GM12878 (cell line): Measurements from ENCODE around the gene YAF2. TPM values are rescaled to one million over a fixed set of nuclear protein-coding genes. Genes with fewer than 3 reads are reported as not detected.
A peak's percentile ranks its signal among the peaks of the same experiment; 100 is the strongest.

ENCODE experiments used
- ATAC-seq: fragments of 200-7000 bp; cut with Tn5 transposase; 3 replicates; pipeline ENCODE4 v1.9.1; 2020; ENCODE audit warnings: mild to moderate bottlenecking, moderate library complexity
- BruUV-seq: library from RNA; stranded (reverse); fragments of 400-500 nt; replicated peaks from 2 replicates; lab custom pipeline; 2021; lab: Mats Ljungman, UMichigan
- CTCF ChIA-PET: fragments of 300-600 bp; sonication (Branson Sonifier 250); formaldehyde crosslinking; extraction: SDS; loops from one replicate; lab custom pipeline; 2021; ENCODE audit warnings: inconsistent platforms; lab: Yijun Ruan, JAX
- POLR2A ChIA-PET: fragments of 350-600 bp; formaldehyde crosslinking; extraction: SDS; loops from one replicate; lab custom pipeline; 2021; ENCODE audit warnings: inconsistent platforms; lab: Charles Lee
- RAD21 ChIA-PET: fragments of 300-600 bp; sonication (Branson Sonifier 250); formaldehyde crosslinking; loops from one replicate; lab custom pipeline; 2023; ENCODE audit warnings: antibody characterized with exemption; ENCODE audit not compliant: unreplicated experiment; lab: Charles Lee
- SMC1A ChIA-PET: fragments of 300-600 bp; sonication (Branson Sonifier 250); formaldehyde crosslinking; loops from one replicate; lab custom pipeline; 2023; ENCODE audit not compliant: unreplicated experiment, uncharacterized antibody; lab: Charles Lee
- DNase-seq: peaks from one replicate; pipeline ENCODE4 v3.0.0-alpha.2; 2011; ENCODE audit warnings: low read depth, low spot score
- FAIRE-seq: peaks from 3 replicates; lab custom pipeline; 2011; peaks lifted over from hg19 to GRCh38; lab: Jason Lieb, UNC
- H2AFZ ChIP-seq: 2 replicates; pipeline ENCODE4 v1.6.0; 2011; ENCODE audit warnings: low read depth, low read length, control low read depth; ENCODE audit not compliant: control insufficient read depth
- H3K27ac ChIP-seq: 2 replicates; pipeline ENCODE4 v1.5.1; 2011; ENCODE audit warnings: control low read depth; ENCODE audit not compliant: control insufficient read depth, insufficient read depth
- H3K27me3 ChIP-seq, 2 experiments: replicated peaks in 1 of 2; 2 replicates each; pipeline versions ENCODE4 v1.6.0 to v1.6.1; 2011; ENCODE audit warnings: low read length in 1 of 2; ENCODE audit not compliant: control insufficient read depth in 2 of 2, insufficient read depth in 2 of 2
- H3K36me3 ChIP-seq, 2 experiments: 2 replicates each; pipeline ENCODE4 v1.5.1; 2011; ENCODE audit warnings: low read length in 1 of 2; ENCODE audit not compliant: control insufficient read depth in 2 of 2, insufficient read depth in 2 of 2
- H3K4me1 ChIP-seq: 2 replicates; pipeline ENCODE4 v1.6.1; 2011; ENCODE audit warnings: mild to moderate bottlenecking, low read length, moderate library complexity, mixed read lengths; ENCODE audit not compliant: control insufficient read depth, insufficient read depth
- H3K4me2 ChIP-seq: 2 replicates; pipeline ENCODE4 v1.6.0; 2011; ENCODE audit warnings: control low read depth; ENCODE audit not compliant: control insufficient read depth, insufficient read depth
- H3K4me3 ChIP-seq: fragments of 200-600 bp; sonication (generic); 2 replicates; pipeline ENCODE4 v1.5.1; 2016
- H3K79me2 ChIP-seq: 2 replicates; pipeline ENCODE4 v1.6.0; 2011; ENCODE audit warnings: low read length; ENCODE audit not compliant: control insufficient read depth, insufficient read depth
- H3K9ac ChIP-seq: 2 replicates; pipeline ENCODE4 v1.8.0; 2011; ENCODE audit warnings: low read length, control low read depth, mixed read lengths; ENCODE audit not compliant: control insufficient read depth, insufficient read depth
- H3K9me3 ChIP-seq: replicated peaks from 3 replicates; pipeline ENCODE4 v1.5.1; 2011; ENCODE audit warnings: mild to moderate bottlenecking, low read length; ENCODE audit not compliant: control insufficient read depth, insufficient read depth
- H4K20me1 ChIP-seq: 2 replicates; pipeline ENCODE4 v1.6.0; 2011; ENCODE audit not compliant: control insufficient read depth, insufficient read depth
- BACH1 ChIP-seq: fragments of 450-650 bp; IDR thresholded peaks from 2 replicates; pipeline ENCODE4 v1.6.1; 2017; ENCODE audit warnings: mild to moderate bottlenecking, borderline replicate concordance
- BCL11A ChIP-seq: IDR thresholded peaks from 2 replicates; pipeline ENCODE4 v1.6.1; 2011; ENCODE audit warnings: low read depth, low read length
- CHD1 ChIP-seq: IDR thresholded peaks from 2 replicates; pipeline ENCODE4 v1.6.1; 2012; ENCODE audit warnings: low read depth, low read length, improper control_type of control experiment
- CREM ChIP-seq: IDR thresholded peaks from 2 replicates; pipeline ENCODE4 v1.6.1; 2014; ENCODE audit warnings: antibody characterized with exemption, low read depth
- EZH2 ChIP-seq: IDR thresholded peaks from 2 replicates; pipeline ENCODE4 v1.6.1; 2012; ENCODE audit warnings: low read depth, mild to moderate bottlenecking, control low read depth, inconsistent platforms, low read length, borderline replicate concordance; ENCODE audit not compliant: control insufficient read depth
- GATAD2B ChIP-seq: fragments of 450-650 bp; conservative IDR thresholded peaks from 2 replicates; pipeline ENCODE4 v1.6.1; 2017; ENCODE audit warnings: low read depth, mild to moderate bottlenecking, moderate library complexity
- MEF2A ChIP-seq: IDR thresholded peaks from 2 replicates; pipeline ENCODE4 v1.6.1; 2011; ENCODE audit warnings: low read depth, mild to moderate bottlenecking, low read length, moderate library complexity; ENCODE audit not compliant: insufficient read depth
- NFIC ChIP-seq: IDR thresholded peaks from 2 replicates; pipeline ENCODE4 v1.6.1; 2012; ENCODE audit warnings: low read depth, mild to moderate bottlenecking, inconsistent platforms, low read length, moderate library complexity
- NFXL1 ChIP-seq: fragments of 450-650 bp; IDR thresholded peaks from 2 replicates; pipeline ENCODE4 v1.6.1; 2017; ENCODE audit warnings: antibody characterized with exemption, mild to moderate bottlenecking, borderline replicate concordance
- NKRF ChIP-seq: fragments of 450-650 bp; conservative IDR thresholded peaks from 2 replicates; pipeline ENCODE4 v1.6.1; 2017; ENCODE audit warnings: mild to moderate bottlenecking, moderate library complexity
- PML ChIP-seq: IDR thresholded peaks from 2 replicates; pipeline ENCODE4 v1.6.1; 2012; ENCODE audit warnings: low read length, inconsistent platforms
- POLR2AphosphoS2 ChIP-seq: IDR thresholded peaks from 2 replicates; pipeline ENCODE4 v1.6.1; 2011; ENCODE audit warnings: low read depth, mild to moderate bottlenecking, low read length, improper control_type of control experiment, moderate library complexity
- POLR2AphosphoS5 ChIP-seq: IDR thresholded peaks from 2 replicates; pipeline ENCODE4 v1.6.1; 2011; ENCODE audit warnings: mild to moderate bottlenecking, low read length, inconsistent platforms
- RAD21 ChIP-seq: IDR thresholded peaks from 2 replicates; pipeline ENCODE4 v1.6.1; 2011; ENCODE audit warnings: mild to moderate bottlenecking, low read depth, low read length, moderate library complexity; ENCODE audit not compliant: insufficient read depth
- RELA ChIP-seq: fragments of 450-650 bp; IDR thresholded peaks from 2 replicates; pipeline ENCODE4 v1.8.0; 2014; ENCODE audit warnings: borderline replicate concordance; ENCODE audit not compliant: partially characterized antibody
- RFX5 ChIP-seq: IDR thresholded peaks from 2 replicates; pipeline ENCODE4 v1.6.1; 2011; ENCODE audit warnings: low read depth, low read length, improper control_type of control experiment
- RUNX3 ChIP-seq: IDR thresholded peaks from 2 replicates; pipeline ENCODE4 v1.6.1; 2012; ENCODE audit warnings: low read length, inconsistent platforms
- SMARCA5 ChIP-seq: fragments of 450-650 bp; IDR thresholded peaks from 2 replicates; pipeline ENCODE4 v1.6.1; 2017; ENCODE audit warnings: mild to moderate bottlenecking
- SMC3 ChIP-seq: IDR thresholded peaks from 2 replicates; pipeline ENCODE4 v1.6.1; 2011; ENCODE audit warnings: low read length, improper control_type of control experiment, borderline replicate concordance
- TCF12 ChIP-seq: IDR thresholded peaks from 2 replicates; pipeline ENCODE4 v1.6.1; 2011; ENCODE audit warnings: low read depth, mild to moderate bottlenecking, low read length
- YY1 ChIP-seq: IDR thresholded peaks from 2 replicates; pipeline ENCODE4 v1.6.1; 2011; ENCODE audit warnings: low read depth, mild to moderate bottlenecking, low read length
- WGBS: methylation state at CpG from one replicate; pipeline ENCODE4 v1.1.6; 2016; ENCODE audit warnings: low lambda C conversion rate; ENCODE audit not compliant: insufficient replicate concordance, insufficient coverage; ENCODE audit errors: missing lambda C conversion rate; 5-methylcytosine and 5-hydroxymethylcytosine counted together
- in situ Hi-C: fragments of 300-500 bp; cut with MboI; formaldehyde crosslinking; loops from 9 replicates; pipeline ENCODE4 v1.14.3; 2018; ENCODE audit warnings: mixed read lengths
- intact Hi-C: fragments of 100-400 bp; cut with micrococcal nuclease; formaldehyde crosslinking; loops from one replicate; pipeline ENCODE4 v1.14.2; 2022; ENCODE audit not compliant: unreplicated experiment
- polyA plus RNA-seq, 11 experiments: library from polyadenylated mRNA; depleted of rRNA in 4 of 11; unstranded in 6 of 11; stranded (reverse) in 5 of 11; fragments of >200 nt; fragmentation: Nextera tagmentation in 4 of 11; fragmentation: Illumina TruSeq in 1 of 11; extraction: Ambion mirVana in 4 of 11; extraction: Trizol in 1 of 11; gene quantifications; 1 replicate in 1 of 11; 2 replicates in 10 of 11; pipeline versions ENCODE4 v1.2.1 to v1.2.3, GENCODE V29; 2011 to 2016; ENCODE audit warnings: inconsistent platforms in 2 of 11, missing spikeins in 2 of 11, low read depth in 1 of 11
- total RNA-seq, 4 experiments: library from RNA; depleted of rRNA in 3 of 4; stranded (reverse); fragments of >200 nt in 3 of 4; fragmentation: Illumina TruSeq in 1 of 4; extraction: Trizol in 1 of 4; gene quantifications; 2 replicates each; pipeline versions ENCODE4 v1.2.1 to v1.2.3, GENCODE V29; 2013 to 2021

Gene YAF2
- total and polyA plus RNA-seq, 10 of the 15 experiments (the other 5 are each of a cell fraction or from before 2014, with no cell fraction given): 18.8 to 36.6 (median 23.0) TPM

GRCh38 chr12:42237853-42238239 is 202 bp downstream of the YAF2 start (continued):
- no peak for TF ChIP-seq SMC3
- TF ChIP-seq NFXL1: 0 out of 2 replicates have a peak, but pooled peaks have one; percentile 17
- 0 out of 2 replicates have a peak, but pooled peaks have one; percentile 10 for TF ChIP-seq PML
- TF ChIP-seq SMARCA5: peak; percentile 14
- no peak for TF ChIP-seq EZH2
- TF ChIP-seq YY1: peak; percentile 69; the same call in 1 of the 2 replicates
- peak; percentile 20; the same call in 1 of the 2 replicates for TF ChIP-seq POLR2AphosphoS5
- no peak for TF ChIP-seq CREM
- TF ChIP-seq POLR2AphosphoS2: no peak
- TF ChIP-seq GATAD2B: no peak
- no peak for TF ChIP-seq RELA
- TF ChIP-seq NFIC: no peak
- TF ChIP-seq CHD1: no peak

GRCh38 chr12:42237052-42237852 is 796 bp downstream of the YAF2 start:
- Histone ChIP-seq H3K79me2 (peaks cover 44% of the 10 kb centered on the region), H3K4me2 (peak overlapping the region; percentile 76), H3K4me1 (peaks cover 3% of the 10 kb centered on the region; the same call in 1 of the 2 replicates), H3K27me3 (no peaks in the 10 kb centered on the region), H3K36me3 (peaks cover 0 to 6% of the 10 kb centered on the region in 2 experiments; a peak in 2 of 4 replicates), H3K9ac (peak overlapping the region; percentile 64), H3K9me3 (no peaks in the 10 kb centered on the region), H2AFZ (peak overlapping the region; percentile 37), H4K20me1 (no peaks in the 10 kb centered on the region), H3K4me3 (peak overlapping the region; percentile 73), H3K27ac (peak overlapping the region; percentile 87)
- FAIRE-seq (no peak), DNase-seq (peak; percentile 41), ATAC-seq (peak; percentile 83)
- RAD21 ChIA-PET: interaction anchor here (0.9 to 1.5 kb wide), 4 partner anchors 18 to 135 kb away, joined by 3 to 5 read pairs (median 4); no protein-coding TSS in a partner anchor
- SMC1A ChIA-PET: interaction anchor here (1.1 to 3.0 kb wide), 7 partner anchors 18 to 241 kb away, joined by 3 to 14 read pairs (median 4); no protein-coding TSS in a partner anchor
- intact Hi-C loops: loop anchor here (2.0 to 5.0 kb wide), 2 partner anchors 95 to 136 kb away; partner anchors contain the start of gene GXYLT1
- CTCF ChIA-PET: interaction anchor here (0.7 to 2.5 kb wide), 5 partner anchors 61 to 135 kb away, joined by 3 to 12 read pairs (median 3); partner anchors contain the start of genes GXYLT1, PPHLN1 and ZCRB1
- no TSS peak for BruUV-seq
- in situ Hi-C loops: no loop called here
- POLR2A ChIA-PET: interaction anchor here (1.0 kb wide), 1 partner anchor 92 kb away, joined by 3 read pairs; the partner anchor contains the start of gene GXYLT1
- WGBS: 2% methylated on average over 36 of the region's 56 CpGs
- TF ChIP-seq SMC3 (no peak; the same call in 1 of the 2 replicates), RUNX3 (peak; percentile 71), PML (0 out of 2 replicates have a peak, but pooled peaks have one; percentile 32), POLR2AphosphoS5 (peak; percentile 77; the same call in 1 of the 2 replicates), RAD21 (peak; percentile 30), BACH1 (peak; percentile 62), RELA (no peak), RFX5 (no peak), BCL11A (no peak), MEF2A (no peak), NKRF (peak; percentile 13; the same call in 1 of the 2 replicates), TCF12 (no peak)
